Testis (tissue), 2 donors: ENCODE data around the gene GRAMD1B.

Source experiments
- CTCF ChIP-seq, 3 experiments: fragments of 450-650 bp in 2 of 3; fragments of 200-600 bp in 1 of 3; sonication (generic) in 1 of 3; IDR thresholded peaks; one replicate each; pipeline ENCODE4 v1.5.1; 2016 to 2019; ENCODE audit warnings: antibody characterized with exemption in 3 of 3, mild to moderate bottlenecking in 2 of 3, moderate library complexity in 1 of 3
- POLR2A ChIP-seq: fragments of 450-650 bp; IDR thresholded peaks from one replicate; pipeline ENCODE4 v1.6.1; 2017; ENCODE audit warnings: antibody characterized with exemption, mild to moderate bottlenecking, moderate library complexity

- TF ChIP-seq POLR2A = no peak
- no peak for TF ChIP-seq CTCF (IDR thresholded peaks at IDR 0.05)
These were observed 96.1 kb downstream of the GRAMD1B start for GRCh38 chr11:123526027-123526805.
